ENCODE data around the gene PCBD1. TPM values are rescaled to one million over a fixed set of nuclear protein-coding genes. Genes with fewer than 3 reads are reported as not detected.

The PCBD1 gene
- 100 to 1,000 TPM in 2 of 8 experiments, 10 to 100 TPM in 6; 49.7 to 123 (median 71.9) TPM for total RNA-seq

- peak within 1 kb of the TSS; percentile 45 to 58 (median 55) for H3K4me3 ChIP-seq
- peaks cover 30 to 34% of the 10 kb centered on the region in 2 donors for H3K4me1 ChIP-seq (replicated peaks in 1 of 2)
- peak within 1 kb of the TSS; percentile 73 to 92 for H3K27ac ChIP-seq
- WGBS, 10 experiments: 0% methylated on average over 1 to 4 of the region's 85 CpGs; no CpG with 5 or more reads in 6 of the 10 experiments
- ATAC-seq (replicated peaks in 6 of 8): peak; percentile 60 to 78 (median 76)
- in situ Hi-C loops (cut with MboI; ENCODE audit: low pct_unique_long_range_greater_than_20kb in 2 of 9, low sequenced_read_pairs in 9 of 9, unreplicated experiment in 9 of 9): loop anchor here in 3 of 9 experiments (10.0 to 25.0 kb wide), 3 partner anchors 73 to 351 kb away; partner anchors contain the start of gene SGPL1 (in 1 of the 3)
Observed at GRCh38 chr10:70887804-70888800, at the start of gene PCBD1. TSS of gene PCBD1 (minus strand) at chr10:70888565. CDS start at chr10:70888533, 32 bp downstream.

GRCh38 chr10:70937661-70938060, 49.3 kb upstream of the PCBD1 start:
- WGBS, 10 experiments: 40 to 80% (median 69%) methylated on average over 1 to 4 of the region's 7 CpGs; no CpG with 5 or more reads in 7 of the 10 experiments
- in situ Hi-C loops (cut with MboI; ENCODE audit: low pct_unique_long_range_greater_than_20kb in 2 of 9, low sequenced_read_pairs in 9 of 9, unreplicated experiment in 9 of 9): loop anchor here in 2 of 9 experiments (25.0 kb wide), 1 partner anchor 275 kb away; the partner anchor contains the start of gene UNC5B (in 2 of the 2)
- Histone ChIP-seq H3K27ac (no peak overlapping the region), H3K4me1 (replicated peaks in 1 of 2) (peaks cover 19% of the 10 kb centered on the region in 2 donors), H3K4me3 (no peak overlapping the region)
- ATAC-seq (replicated peaks in 6 of 8): no peak

GRCh38 chr10:70936111-70936510, 47.7 kb upstream of the PCBD1 start:
- H3K4me1 ChIP-seq (replicated peaks in 1 of 2): peaks cover 23 to 32% of the 10 kb centered on the region in 2 donors
- H3K27ac ChIP-seq: no peak overlapping the region
- H3K4me3 ChIP-seq: no peak overlapping the region
- WGBS, 10 experiments: 77 to 100% (median 100%) methylated on average over 1 to 2 of the region's 6 CpGs; no CpG with 5 or more reads in 7 of the 10 experiments
- no peak for ATAC-seq (replicated peaks in 6 of 8)
- in situ Hi-C loops (cut with MboI; ENCODE audit: low pct_unique_long_range_greater_than_20kb in 2 of 9, low sequenced_read_pairs in 9 of 9, unreplicated experiment in 9 of 9): loop anchor here in 2 of 9 experiments (25.0 kb wide), 1 partner anchor 276 kb away; the partner anchor contains the start of gene UNC5B (in 2 of the 2)

- 37 to 100% (median 80%) methylated on average over 1 to 3 of the region's 10 CpGs; no CpG with 5 or more reads in 5 of the 10 experiments for whole genome bisulfite sequencing, 10 experiments
- ATAC-seq (replicated peaks in 6 of 8): no peak
- in situ Hi-C loops (cut with MboI; ENCODE audit: low pct_unique_long_range_greater_than_20kb in 2 of 9, low sequenced_read_pairs in 9 of 9, unreplicated experiment in 9 of 9): loop anchor here in 2 of 9 experiments (25.0 kb wide), 1 partner anchor 277 kb away; the partner anchor contains the start of gene UNC5B (in 2 of the 2)
- Histone ChIP-seq H3K27ac (no peak overlapping the region), H3K4me3 (no peak overlapping the region), H3K4me1 (replicated peaks in 1 of 2) (peaks cover 20 to 32% of the 10 kb centered on the region in 2 donors)
Observed at GRCh38 chr10:70935631-70936030, 47.3 kb upstream of the PCBD1 start.

GRCh38 chr10:70935125-70935625, 46.8 kb upstream of the PCBD1 start:
- in situ Hi-C loops (cut with MboI; ENCODE audit: low pct_unique_long_range_greater_than_20kb in 2 of 9, low sequenced_read_pairs in 9 of 9, unreplicated experiment in 9 of 9): loop anchor here in 2 of 9 experiments (25.0 kb wide), 1 partner anchor 277 kb away; the partner anchor contains the start of gene UNC5B (in 2 of the 2)
- Histone ChIP-seq H3K4me1 (replicated peaks in 1 of 2) (peaks cover 21 to 35% of the 10 kb centered on the region in 2 donors), H3K27ac (no peak overlapping the region), H3K4me3 (no peak overlapping the region)
- ATAC-seq (replicated peaks in 6 of 8): no peak
- 20 to 50% methylated on average over 1 to 2 of the region's 11 CpGs; no CpG with 5 or more reads in 8 of the 10 experiments for WGBS, 10 experiments

DNA sequence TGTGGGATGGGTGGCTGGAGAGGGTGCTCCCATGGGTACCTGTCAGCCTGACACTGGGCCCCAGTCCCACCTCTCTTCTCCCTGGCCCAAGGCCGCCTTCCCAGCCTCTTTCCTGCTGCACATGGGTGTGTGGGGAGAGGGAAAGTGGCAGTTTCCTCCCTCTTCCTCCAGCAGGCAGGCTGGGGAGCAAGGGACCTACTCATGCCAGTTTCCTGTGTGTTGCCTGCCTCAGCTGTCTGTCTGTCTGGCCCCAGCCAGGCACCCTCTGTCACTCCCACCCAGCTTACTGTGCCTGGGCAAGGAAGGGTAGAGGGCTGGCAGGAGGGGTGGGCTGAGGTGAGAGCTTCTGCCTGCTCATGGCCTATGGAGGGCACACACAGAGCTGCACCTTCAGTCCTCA, 46.3 kb upstream of the PCBD1 start:
- Histone ChIP-seq H3K27ac (no peak overlapping the region), H3K4me3 (no peak overlapping the region), H3K4me1 (replicated peaks in 1 of 2) (peaks cover 26 to 36% of the 10 kb centered on the region in 2 donors)
- WGBS, 10 experiments: 100% methylated on average over 1 of the region's 1 CpG; no CpG with 5 or more reads in 9 of the 10 experiments
- in situ Hi-C loops (cut with MboI; ENCODE audit: low pct_unique_long_range_greater_than_20kb in 2 of 9, low sequenced_read_pairs in 9 of 9, unreplicated experiment in 9 of 9): loop anchor here in 2 of 9 experiments (25.0 kb wide), 1 partner anchor 278 kb away; the partner anchor contains the start of gene UNC5B (in 2 of the 2)
- ATAC-seq (replicated peaks in 6 of 8): no peak

- Histone ChIP-seq H3K27ac (peak overlapping the region; percentile 61 to 85), H3K4me3 (no peak overlapping the region), H3K4me1 (replicated peaks in 1 of 2) (peaks cover 43 to 50% of the 10 kb centered on the region in 2 donors)
- WGBS, 10 experiments: 8 to 58% (median 18%) methylated on average over 1 to 6 of the region's 9 CpGs; no CpG with 5 or more reads in 2 of the 10 experiments
- in situ Hi-C loops (cut with MboI; ENCODE audit: low pct_unique_long_range_greater_than_20kb in 2 of 9, low sequenced_read_pairs in 9 of 9, unreplicated experiment in 9 of 9): loop anchor here in 2 of 9 experiments (25.0 kb wide), 1 partner anchor 280 kb away; the partner anchor contains the start of gene UNC5B (in 2 of the 2)
- ATAC-seq (replicated peaks in 6 of 8): peak in 7 of 8 experiments; percentile 15 to 92 (median 90)
Observed at GRCh38 chr10:70932392-70933196, 44.2 kb upstream of the PCBD1 start.

DNA sequence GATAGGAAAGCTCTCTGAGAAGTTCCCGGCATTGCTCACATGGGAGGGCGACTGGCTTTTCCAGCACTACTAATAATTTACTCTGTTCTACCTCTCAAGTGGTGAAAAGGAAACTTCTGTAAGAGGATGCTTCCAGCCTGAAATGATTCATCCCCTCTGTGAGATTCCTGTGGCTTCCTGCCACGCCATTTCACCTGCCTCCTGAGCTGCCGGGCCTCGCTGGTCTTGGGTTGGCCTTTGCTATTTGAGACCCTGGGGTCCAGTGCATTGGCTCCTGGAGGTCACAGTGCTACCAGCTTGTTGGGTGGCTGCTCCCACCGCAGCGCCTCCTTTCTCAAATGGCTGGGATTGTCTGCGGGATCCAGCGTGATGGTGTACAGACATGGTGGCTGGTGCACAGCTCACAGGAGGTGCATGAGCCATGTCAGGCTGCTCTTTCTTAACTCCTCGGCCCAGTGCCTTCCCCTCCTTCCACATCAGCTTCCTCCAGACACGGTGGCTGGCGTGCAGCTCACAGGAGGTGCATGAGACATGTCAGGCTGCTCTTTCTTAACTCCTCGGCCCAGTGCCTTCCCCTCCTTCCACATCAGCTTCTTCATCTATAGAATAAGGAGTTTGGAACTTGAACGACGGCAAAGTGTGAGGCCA, 42.9 kb upstream of the PCBD1 start:
- WGBS, 10 experiments: 60 to 96% (median 84%) methylated on average over 4 to 6 of the region's 15 CpGs; no CpG with 5 or more reads in 5 of the 10 experiments
- H3K4me1 ChIP-seq (replicated peaks in 1 of 2): peaks cover 47 to 63% of the 10 kb centered on the region in 2 donors
- no peak overlapping the region for H3K27ac ChIP-seq
- no peak overlapping the region for H3K4me3 ChIP-seq
- ATAC-seq (replicated peaks in 6 of 8): no peak
- in situ Hi-C loops (cut with MboI; ENCODE audit: low pct_unique_long_range_greater_than_20kb in 2 of 9, low sequenced_read_pairs in 9 of 9, unreplicated experiment in 9 of 9): loop anchor here in 2 of 9 experiments (25.0 kb wide), 1 partner anchor 281 kb away; the partner anchor contains the start of gene UNC5B (in 2 of the 2)

DNA sequence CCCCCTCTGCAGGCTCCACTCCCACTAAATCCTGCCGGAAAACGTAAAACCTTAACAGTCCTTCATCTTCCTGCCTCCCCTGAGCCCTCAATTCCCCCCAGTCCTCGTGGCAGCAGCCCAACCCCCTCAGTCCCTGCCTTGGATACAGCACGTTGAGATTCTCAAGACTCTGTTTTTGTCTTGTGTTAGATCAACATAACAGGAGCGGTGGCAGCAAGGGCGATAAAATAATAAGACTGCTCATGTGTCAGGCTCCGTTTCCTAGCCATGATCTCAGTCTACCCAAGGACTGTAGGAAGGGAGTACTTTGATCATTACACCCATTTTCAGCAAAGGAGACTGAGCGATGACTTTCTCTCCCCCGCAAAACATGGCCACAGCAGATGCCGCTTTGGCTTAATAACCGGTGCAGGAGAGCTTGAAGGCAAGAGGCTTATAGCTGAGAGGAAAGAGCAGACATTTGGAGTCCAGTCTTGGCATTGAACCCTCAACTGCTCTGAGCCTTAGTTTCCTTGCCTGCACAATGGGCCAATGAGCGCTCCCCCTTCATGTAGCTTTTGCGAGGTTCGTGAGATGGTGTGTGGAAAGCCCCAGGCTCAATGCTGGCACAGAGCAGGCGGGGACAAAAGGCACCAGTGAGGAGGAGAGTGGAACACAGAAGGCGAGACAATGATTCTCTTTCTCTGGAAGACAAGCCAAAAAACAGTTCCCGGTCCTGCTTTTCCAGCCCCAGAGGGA, 42.1 kb upstream of the PCBD1 start:
- no peak for ATAC-seq (replicated peaks in 6 of 8)
- H3K4me1 ChIP-seq (replicated peaks in 1 of 2): peaks cover 50 to 72% of the 10 kb centered on the region in 2 donors
- WGBS, 10 experiments: 44 to 100% (median 79%) methylated on average over 2 to 11 of the region's 17 CpGs; no CpG with 5 or more reads in 3 of the 10 experiments
- in situ Hi-C loops (cut with MboI; ENCODE audit: low pct_unique_long_range_greater_than_20kb in 2 of 9, low sequenced_read_pairs in 9 of 9, unreplicated experiment in 9 of 9): loop anchor here in 2 of 9 experiments (25.0 kb wide), 1 partner anchor 282 kb away; the partner anchor contains the start of gene UNC5B (in 2 of the 2)
- peak overlapping the region in 1 of 2 donors; percentile 41 for H3K27ac ChIP-seq
- H3K4me3 ChIP-seq: no peak overlapping the region

- 24 to 90% (median 75%) methylated on average over 1 to 6 of the region's 8 CpGs; no CpG with 5 or more reads in 5 of the 10 experiments for WGBS, 10 experiments
- in situ Hi-C loops (cut with MboI; ENCODE audit: low pct_unique_long_range_greater_than_20kb in 2 of 9, low sequenced_read_pairs in 9 of 9, unreplicated experiment in 9 of 9): loop anchor here in 4 of 9 experiments (10.0 to 25.0 kb wide), 2 partner anchors 284 to 287 kb away; partner anchors contain the start of gene UNC5B (in 4 of the 4)
Observed at GRCh38 chr10:70928140-70928539, 39.8 kb upstream of the PCBD1 start.

More at GRCh38 chr10:70928140-70928539, 39.8 kb upstream of the PCBD1 start:
- Histone ChIP-seq H3K27ac (peak overlapping the region in 1 of 2 donors; percentile 11), H3K4me3 (no peak overlapping the region), H3K4me1 (replicated peaks in 1 of 2) (peaks cover 50 to 66% of the 10 kb centered on the region in 2 donors)
- peak in 2 of 8 experiments; percentile 36 to 52 for ATAC-seq (replicated peaks in 6 of 8)

Data from motor neuron (in vitro differentiated cells).